HCT116 (cell line): ENCODE data around the gene OR2S2. TPM values are rescaled to one million over a fixed set of nuclear protein-coding genes. Genes with fewer than 3 reads are reported as not detected.

Experiments
- ATAC-seq: fragments of 200-7000 bp; cut with Tn5 transposase; 2 replicates; pipeline ENCODE4 v1.9.1; 2020; ENCODE audit warnings: mild to moderate bottlenecking, moderate library complexity
- BruUV-seq: library from RNA; stranded (reverse); fragments of 400-500 nt; replicated peaks from 2 replicates; lab custom pipeline; 2021; lab: Mats Ljungman, UMichigan
- CTCF ChIA-PET: fragments of 300-600 bp; sonication (Branson Sonifier 250); formaldehyde crosslinking; loops from one replicate; lab custom pipeline; 2021; ENCODE audit warnings: antibody characterized with exemption; lab: Charles Lee
- POLR2A ChIA-PET: fragments of 300-600, 350-600 bp; sonication (Branson Sonifier 250); formaldehyde crosslinking; loops from one replicate; lab custom pipeline; 2021; ENCODE audit warnings: antibody characterized with exemption; lab: Charles Lee
- RAD21 ChIA-PET, 2 experiments: fragments of 300-600 bp; sonication (Branson Sonifier 250); formaldehyde crosslinking; loops; one replicate each; lab custom pipeline; 2023; ENCODE audit warnings: low total read pairs in 2 of 2; ENCODE audit not compliant: uncharacterized antibody in 2 of 2, unreplicated experiment in 2 of 2, low non-redundant PET in 1 of 2; lab: Charles Lee
- DNase-seq: peaks from one replicate; pipeline ENCODE4 v3.0.0-alpha.2; 2010; ENCODE audit warnings: low read depth, low spot score
- H2AFZ ChIP-seq: fragments of 200-600 bp; shearing (Covaris generic), sonication (generic); 2 replicates; pipeline ENCODE4 v1.6.1; 2017; ENCODE audit warnings: low read depth, mixed run types, mixed read lengths, antibody characterized with exemption, low read length; ENCODE audit not compliant: poor library complexity, severe bottlenecking
- H3K27ac ChIP-seq: 2 replicates; pipeline ENCODE4 v1.5.1; 2012; ENCODE audit warnings: low read depth, low read length
- H3K27me3 ChIP-seq: fragments of 200-600 bp; sonication (generic); 2 replicates; pipeline ENCODE4 v1.6.1; 2016; ENCODE audit warnings: mixed run types, low read length, mixed read lengths; ENCODE audit not compliant: insufficient read depth
- H3K36me3 ChIP-seq, 2 experiments: fragments of 200-500 bp in 1 of 2; fragments of 200-600 bp in 1 of 2; sonication (Bioruptor generic) in 1 of 2; sonication (generic) in 1 of 2; 2 replicates each; pipeline versions ENCODE4 v1.5.1 to v1.6.1; 2014 to 2016; ENCODE audit warnings: low read length in 2 of 2, inconsistent platforms in 1 of 2, mixed read lengths in 1 of 2, mixed run types in 1 of 2; ENCODE audit not compliant: insufficient read depth in 2 of 2, control insufficient read depth in 1 of 2
- H3K4me1 ChIP-seq, 2 experiments: fragments of 200-600 bp in 1 of 2; sonication (generic) in 1 of 2; 2 replicates each; pipeline versions ENCODE4 v1.5.1 to v1.6.1; 2012 to 2017; ENCODE audit warnings: low read length in 2 of 2, inconsistent platforms in 1 of 2, mild to moderate bottlenecking in 1 of 2, mixed read lengths in 1 of 2, mixed run types in 1 of 2, moderate library complexity in 1 of 2; ENCODE audit not compliant: insufficient read depth in 2 of 2, control insufficient read depth in 1 of 2
- H3K4me2 ChIP-seq: fragments of 200-600 bp; sonication (generic); 2 replicates; pipeline ENCODE4 v1.6.1; 2017; ENCODE audit warnings: mixed run types, low read length, mixed read lengths
- H3K4me3 ChIP-seq, 2 experiments: fragments of 200-600 bp in 1 of 2; sonication (generic) in 1 of 2; replicated peaks in 1 of 2; 2 replicates each; pipeline ENCODE4 v1.5.1; 2011 to 2016; ENCODE audit warnings: low read length in 2 of 2, control low read depth in 1 of 2, low read depth in 1 of 2, mild to moderate bottlenecking in 1 of 2, mixed read lengths in 1 of 2, mixed run types in 1 of 2
- H3K79me2 ChIP-seq: fragments of 200-600 bp; sonication (generic); 2 replicates; pipeline ENCODE4 v1.6.1; 2017; ENCODE audit warnings: mild to moderate bottlenecking, mixed run types, low read length, moderate library complexity, mixed read lengths; ENCODE audit not compliant: insufficient read depth
- H3K9ac ChIP-seq: fragments of 200-600 bp; sonication (generic); 2 replicates; pipeline ENCODE4 v1.6.1; 2016; ENCODE audit warnings: low read length, mixed read lengths
- H3K9me2 ChIP-seq: fragments of 200-600 bp; sonication (generic), shearing (Covaris generic); 2 replicates; pipeline ENCODE4 v1.6.1; 2017; ENCODE audit warnings: mixed run types, mild to moderate bottlenecking, moderate library complexity; ENCODE audit not compliant: insufficient read depth
- H3K9me3 ChIP-seq, 2 experiments: fragments of 200-500 bp in 1 of 2; fragments of 200-600 bp in 1 of 2; sonication (Bioruptor generic) in 1 of 2; sonication (generic) in 1 of 2; 2 replicates each; pipeline ENCODE4 v1.6.1; 2014 to 2017; ENCODE audit warnings: low read length in 2 of 2, mixed read lengths in 2 of 2, inconsistent platforms in 1 of 2, low read depth in 1 of 2, mild to moderate bottlenecking in 1 of 2, mixed run types in 1 of 2, moderate library complexity in 1 of 2; ENCODE audit not compliant: control insufficient read depth in 1 of 2, insufficient read depth in 1 of 2
- H4K20me1 ChIP-seq: fragments of 200-600 bp; sonication (generic), shearing (Covaris generic); 2 replicates; pipeline ENCODE4 v1.6.1; 2017; ENCODE audit warnings: mixed run types, mild to moderate bottlenecking, moderate library complexity; ENCODE audit not compliant: insufficient read depth
- ATF3 ChIP-seq: IDR thresholded peaks from 2 replicates; pipeline ENCODE4 v1.6.1; 2012
- CEBPB ChIP-seq: IDR thresholded peaks from 2 replicates; pipeline ENCODE4 v1.6.1; 2012; ENCODE audit warnings: low read depth
- CTCF ChIP-seq, 3 experiments: fragments of 200-600 bp in 1 of 3; sonication (generic) in 1 of 3; IDR thresholded peaks in 2 of 3; conservative IDR thresholded peaks in 1 of 3; 2 replicates each; pipeline ENCODE4 v1.5.1; 2012 to 2017; ENCODE audit warnings: low read depth in 2 of 3, low read length in 2 of 3, antibody characterized with exemption in 1 of 3, borderline replicate concordance in 1 of 3, control low read depth in 1 of 3, mild to moderate bottlenecking in 1 of 3, mixed read lengths in 1 of 3, mixed run types in 1 of 3, moderate library complexity in 1 of 3; ENCODE audit not compliant: insufficient read depth in 1 of 3
- EGR1 ChIP-seq: IDR thresholded peaks from 2 replicates; pipeline ENCODE4 v1.6.1; 2012; ENCODE audit warnings: low read depth
- ELF1 ChIP-seq: IDR thresholded peaks from 2 replicates; pipeline ENCODE4 v1.6.1; 2012; ENCODE audit warnings: low read depth, borderline replicate concordance
- EZH2 ChIP-seq: fragments of 200-600 bp; sonication (generic); IDR thresholded peaks from 2 replicates; pipeline ENCODE4 v1.6.1; 2017; ENCODE audit warnings: antibody characterized with exemption, mixed run types
- EZH2phosphoT487 ChIP-seq: fragments of 200-600 bp; IDR thresholded peaks from 2 replicates; pipeline ENCODE4 v1.6.1; 2018; ENCODE audit warnings: antibody characterized with exemption, borderline replicate concordance
- JUND ChIP-seq: IDR thresholded peaks from 2 replicates; pipeline ENCODE4 v1.6.1; 2012
- MAX ChIP-seq: IDR thresholded peaks from 2 replicates; pipeline ENCODE4 v1.6.1; 2012
- POLR2A ChIP-seq: IDR thresholded peaks from 2 replicates; pipeline ENCODE4 v1.7.0; 2011; ENCODE audit warnings: borderline replicate concordance; ENCODE audit not compliant: insufficient read depth, insufficient read length; ENCODE audit errors: extremely low read depth
- POLR2AphosphoS5 ChIP-seq: IDR thresholded peaks from 2 replicates; pipeline ENCODE4 v1.6.1; 2011; ENCODE audit warnings: mild to moderate bottlenecking, low read depth, low read length, moderate library complexity
- RAD21 ChIP-seq: IDR thresholded peaks from 2 replicates; pipeline ENCODE4 v1.6.1; 2012; ENCODE audit warnings: low read depth, mild to moderate bottlenecking
- REST ChIP-seq: IDR thresholded peaks from 2 replicates; pipeline ENCODE4 v1.6.1; 2012; ENCODE audit warnings: low read depth
- SP1 ChIP-seq: IDR thresholded peaks from 2 replicates; pipeline ENCODE4 v1.6.1; 2012; ENCODE audit warnings: low read depth
- SRF ChIP-seq: IDR thresholded peaks from 2 replicates; pipeline ENCODE4 v1.6.1; 2012; ENCODE audit warnings: low read depth
- TCF7L2 ChIP-seq: IDR thresholded peaks from 2 replicates; pipeline ENCODE4 v1.7.0; 2011; ENCODE audit warnings: borderline replicate concordance, inconsistent platforms; ENCODE audit not compliant: insufficient read depth, insufficient read length; ENCODE audit errors: extremely low read depth
- ZBTB33 ChIP-seq: IDR thresholded peaks from 2 replicates; pipeline ENCODE4 v1.6.1; 2011; ENCODE audit warnings: mild to moderate bottlenecking, low read length, moderate library complexity; ENCODE audit not compliant: insufficient replicate concordance; ENCODE audit errors: extremely low read depth
- ZFX ChIP-seq: fragments of 450-650 bp; IDR thresholded peaks from 2 replicates; pipeline ENCODE4 v1.6.1; 2017
- ZNF274 ChIP-seq: fragments of 200-500 bp; sonication (Bioruptor generic); IDR thresholded peaks from 2 replicates; pipeline ENCODE4 v1.6.1; 2014; ENCODE audit warnings: mild to moderate bottlenecking, low read depth, low read length, inconsistent platforms
- intact Hi-C: fragments of 100-400 bp; cut with micrococcal nuclease; formaldehyde crosslinking; loops from 2 replicates; pipeline ENCODE4 v1.10.0; 2022
- total RNA-seq: library from RNA; stranded (reverse); gene quantifications from one replicate; pipeline ENCODE4 v1.2.1, GENCODE V29; 2021; ENCODE audit not compliant: unreplicated experiment

OR2S2 gene
- total RNA-seq, 1 experiment from 2014 or later: not detected

GRCh38 chr9:35993976-35994720 lies 36.2 kb upstream of the OR2S2 start:
- no TSS peak for BruUV-seq
- intact Hi-C loops: no loop called here
- Histone ChIP-seq H2AFZ (no peak overlapping the region), H3K4me3 (no peak overlapping the region), H3K79me2 (no peaks in the 10 kb centered on the region), H3K9ac (no peak overlapping the region), H3K9me3 (0 out of 4 replicates have a peak, but pooled peaks cover 0 to 4% of the 10 kb centered on the region in 2 experiments), H3K4me1 (no peaks in the 10 kb centered on the region), H3K27ac (no peak overlapping the region), H3K4me2 (no peak overlapping the region), H4K20me1 (no peaks in the 10 kb centered on the region), H3K9me2 (no peaks in the 10 kb centered on the region), H3K36me3 (no peaks in the 10 kb centered on the region), H3K27me3 (no peaks in the 10 kb centered on the region)
- no peak for ATAC-seq
- RAD21 ChIA-PET: no interaction called here
- POLR2A ChIA-PET: no interaction called here
- CTCF ChIA-PET: interaction anchor here (1.2 kb wide), 1 partner anchor 49 kb away, joined by 3 read pairs; no protein-coding TSS in a partner anchor
- TF ChIP-seq POLR2AphosphoS5 (no peak), ELF1 (no peak), RAD21 (no peak), POLR2A (no peak), TCF7L2 (no peak), EZH2phosphoT487 (no peak), ATF3 (no peak), EGR1 (no peak), ZNF274 (no peak), ZBTB33 (no peak), MAX (no peak), CEBPB (no peak), EZH2 (no peak), CTCF (IDR thresholded peaks at IDR 0.05 in 2 of 3, conservative IDR thresholded peaks at IDR 0.05 in 1 of 3; ENCODE audit: borderline replicate concordance in 1 of 3, insufficient read depth in 1 of 3, low read depth in 2 of 3, low read length in 2 of 3) (no peak), JUND (no peak), ZFX (no peak), REST (no peak), SP1 (no peak), SRF (no peak)
- TF ChIP-seq, all 23 proteins: peak for 0
- no peak for DNase-seq
